NCI-H2227 (cell line): ENCODE measurements around the gene MAP7D2.

ENCODE experiments used
- DNase-seq: peaks from one replicate; lab custom pipeline; 2025; ENCODE audit not compliant: unreplicated experiment; lab: John Stamatoyannopoulos, UW

The MAP7D2 gene

GRCh38 chrX:20116087-20116576 lies 575 bp downstream of the MAP7D2 start:
- peak; percentile 66 for DNase-seq

GRCh38 chrX:20112022-20112774 lies 4.5 kb downstream of the MAP7D2 start:
- DNase-seq = no peak

GRCh38 chrX:20111271-20111670 lies 5.4 kb downstream of the MAP7D2 start:
- no peak for DNase-seq

GRCh38 chrX:20101934-20102581 lies 14.6 kb downstream of the MAP7D2 start:
- DNase-seq = no peak

- no peak for DNase-seq
Observed at GRCh38 chrX:20091499-20091898, 25.2 kb downstream of the MAP7D2 start.

- no peak for DNase-seq
Observed at GRCh38 chrX:20089845-20090244, 26.9 kb downstream of the MAP7D2 start.

- no peak for DNase-seq
Observed at GRCh38 chrX:20080277-20080676, 36.4 kb downstream of the MAP7D2 start.

- no peak for DNase-seq
Observed at GRCh38 chrX:20071511-20072079, 45.1 kb downstream of the MAP7D2 start.

- DNase-seq = peak; percentile 47
Observed at GRCh38 chrX:20067709-20068561, 48.8 kb downstream of the MAP7D2 start.

- peak; percentile 55 for DNase-seq
Observed at GRCh38 chrX:20066968-20067708, 49.6 kb downstream of the MAP7D2 start.

GRCh38 chrX:20063716-20064351 lies 52.9 kb downstream of the MAP7D2 start:
- DNase-seq = no peak

GRCh38 chrX:20063153-20063552 lies 53.6 kb downstream of the MAP7D2 start:
- DNase-seq = no peak

- no peak for DNase-seq
Observed at GRCh38 chrX:20061855-20062254, 54.9 kb downstream of the MAP7D2 start.

- no peak for DNase-seq
Observed at GRCh38 chrX:20060961-20061748, 55.6 kb downstream of the MAP7D2 start.

GRCh38 chrX:20059467-20060128 lies 57.1 kb downstream of the MAP7D2 start:
- no peak for DNase-seq

GRCh38 chrX:20057479-20057878 lies 59.2 kb downstream of the MAP7D2 start:
- DNase-seq = no peak

GRCh38 chrX:20056704-20057103 lies 60.0 kb downstream of the MAP7D2 start:
- peak; percentile 20 for DNase-seq

GRCh38 chrX:20053537-20053936 lies 63.2 kb downstream of the MAP7D2 start:
- no peak for DNase-seq

GRCh38 chrX:20046864-20047263 lies 69.8 kb downstream of the MAP7D2 start:
- no peak for DNase-seq
